ENCODE measurements around the gene PAK4.

The PAK4 gene

DNA sequence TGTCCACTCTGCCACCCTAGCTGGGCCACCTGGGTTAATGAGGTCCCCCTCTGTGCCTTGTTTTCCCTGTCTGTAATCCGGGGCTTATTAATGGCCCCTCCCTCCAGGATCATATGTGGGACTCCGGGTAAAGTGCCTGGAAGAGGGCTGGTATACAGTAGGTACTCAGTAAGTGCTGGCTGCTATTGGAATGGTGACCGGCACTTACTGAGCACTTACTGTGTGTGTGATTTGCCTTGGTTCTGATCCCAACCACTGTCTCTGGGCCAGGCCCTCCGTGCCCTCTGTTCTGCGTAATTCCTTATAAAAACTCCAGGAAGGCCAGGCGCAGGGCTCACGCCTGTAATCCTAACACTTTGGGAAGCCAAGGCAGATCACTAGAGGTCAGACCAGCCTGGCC, 40.3 kb downstream of the PAK4 start:
- DNase-seq (ENCODE audit: low spot score), result no peak

DNA sequence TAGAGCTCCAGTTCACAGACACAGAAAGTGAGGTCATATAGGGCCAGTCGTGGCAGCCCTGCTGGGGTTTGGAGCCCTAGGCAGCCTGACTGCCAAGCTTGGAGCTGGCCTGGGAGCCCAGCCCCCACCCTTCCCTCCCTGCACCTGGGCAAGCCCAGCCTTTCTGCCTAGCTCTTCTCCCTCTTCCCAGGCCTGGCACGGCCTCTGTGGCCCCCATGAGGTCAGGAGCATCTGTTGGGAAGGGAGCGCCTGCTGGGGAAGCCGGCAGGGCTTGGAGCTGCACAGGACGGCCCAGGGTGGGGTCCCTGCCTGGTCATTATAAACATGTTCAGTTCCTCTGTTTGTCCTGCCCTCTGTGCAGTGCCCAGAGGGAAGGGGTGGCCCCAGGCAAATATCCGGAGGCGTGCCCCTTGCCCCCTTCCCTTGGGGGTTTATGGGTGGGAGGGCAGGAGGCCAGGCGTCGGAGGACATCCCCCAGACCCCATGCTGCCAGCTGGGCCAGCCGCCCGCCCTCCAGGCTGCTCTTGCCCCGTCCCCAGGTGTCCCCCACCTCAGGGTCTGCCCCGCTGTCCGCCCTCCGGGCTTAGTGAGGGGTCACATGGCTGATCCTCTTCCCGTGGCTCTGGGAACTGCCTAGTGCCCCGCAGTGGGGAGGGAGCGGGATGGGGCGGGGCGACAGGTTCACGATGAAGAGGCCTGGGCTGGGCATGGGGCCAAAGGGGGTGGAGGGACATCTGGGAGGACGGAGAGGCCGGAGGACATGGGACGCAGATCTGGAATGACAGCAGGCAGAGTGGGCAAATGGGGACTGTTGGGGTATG, 41.2 kb downstream of the PAK4 start:
- DNase-seq (ENCODE audit: low spot score), result peak; percentile 35

DNA sequence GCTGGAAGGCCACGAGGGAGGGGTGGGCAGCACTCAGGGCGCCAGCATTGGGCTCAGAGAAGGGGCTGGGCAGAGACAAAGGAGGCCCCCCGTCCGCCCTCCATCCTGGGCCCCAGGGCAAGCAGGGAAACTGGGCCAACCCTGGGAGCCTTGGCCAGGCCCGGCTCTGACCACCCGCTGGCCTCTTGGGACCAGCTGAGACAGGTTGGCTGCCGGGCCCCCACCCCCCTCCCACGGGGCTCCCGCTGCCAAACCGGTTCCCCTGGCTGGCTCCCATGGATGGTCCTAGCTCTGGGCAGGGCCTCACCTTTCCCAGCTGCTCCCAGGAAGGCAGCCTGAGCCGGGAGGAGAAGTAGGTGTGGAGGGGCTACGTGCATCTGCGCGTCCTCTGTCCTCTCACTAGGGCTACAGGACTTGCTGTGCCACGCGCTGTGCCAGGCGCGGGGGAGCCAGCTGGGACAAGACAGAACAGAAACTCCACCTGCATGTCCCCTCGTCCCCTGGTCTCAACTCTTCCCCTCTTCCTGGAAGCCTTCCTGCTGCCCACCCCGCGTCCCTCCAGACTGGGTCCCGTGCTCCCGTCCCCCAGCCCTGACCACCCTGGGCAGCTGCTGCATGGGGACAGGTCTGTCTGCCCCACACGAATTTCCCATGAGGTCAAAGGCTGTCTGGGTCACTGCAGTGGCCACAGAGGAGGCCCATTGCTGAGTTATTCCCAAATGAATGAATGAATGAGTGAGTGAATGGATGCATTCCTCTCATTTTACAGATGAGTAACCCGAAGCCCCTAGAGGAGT, 42.1 kb downstream of the PAK4 start:
- DNase-seq (ENCODE audit: low spot score), result no peak

DNA sequence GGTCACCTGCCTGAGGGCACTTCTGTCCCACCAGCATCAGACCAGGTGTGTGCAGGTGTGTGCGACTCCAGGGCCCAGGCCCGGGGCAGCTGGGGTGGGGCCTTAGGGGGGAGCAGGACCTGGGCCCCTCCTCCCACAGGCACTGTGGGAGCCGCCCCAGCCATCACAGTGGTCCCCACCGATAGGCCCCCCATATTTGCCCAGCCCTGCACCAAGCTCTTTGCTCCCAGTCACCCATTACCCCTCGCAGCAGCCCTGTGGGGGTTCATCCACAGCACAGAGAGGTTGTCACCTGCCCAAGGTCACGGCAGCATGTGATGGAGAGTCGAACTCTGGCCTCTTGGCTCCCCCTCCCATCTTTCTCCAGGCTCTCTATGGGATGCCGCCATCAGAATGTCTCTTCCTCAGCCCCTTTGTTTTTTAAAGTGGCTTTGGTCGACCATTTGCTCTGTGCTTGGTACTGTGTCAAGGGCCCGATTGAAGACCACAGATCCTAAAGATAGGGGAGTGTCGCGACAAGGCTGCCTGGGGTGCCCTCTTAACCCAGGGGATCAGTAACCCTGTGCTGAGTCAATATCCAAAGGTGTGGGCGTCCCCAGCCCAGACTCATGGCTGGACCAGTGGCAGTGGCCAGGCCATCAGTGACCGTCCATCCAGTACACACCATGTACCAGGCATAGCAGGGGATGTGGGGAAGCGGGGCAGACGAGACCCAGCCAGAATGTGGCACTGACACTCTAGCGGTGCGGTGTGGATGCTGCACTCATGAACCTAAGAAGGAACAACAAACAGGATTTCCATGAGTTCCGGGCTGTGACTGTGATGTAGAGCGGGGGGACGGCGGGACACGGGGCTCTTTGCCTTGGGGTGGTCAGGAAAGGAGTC, 42.9 kb downstream of the PAK4 start:
- DNase-seq (ENCODE audit: low spot score), result no peak

DNA sequence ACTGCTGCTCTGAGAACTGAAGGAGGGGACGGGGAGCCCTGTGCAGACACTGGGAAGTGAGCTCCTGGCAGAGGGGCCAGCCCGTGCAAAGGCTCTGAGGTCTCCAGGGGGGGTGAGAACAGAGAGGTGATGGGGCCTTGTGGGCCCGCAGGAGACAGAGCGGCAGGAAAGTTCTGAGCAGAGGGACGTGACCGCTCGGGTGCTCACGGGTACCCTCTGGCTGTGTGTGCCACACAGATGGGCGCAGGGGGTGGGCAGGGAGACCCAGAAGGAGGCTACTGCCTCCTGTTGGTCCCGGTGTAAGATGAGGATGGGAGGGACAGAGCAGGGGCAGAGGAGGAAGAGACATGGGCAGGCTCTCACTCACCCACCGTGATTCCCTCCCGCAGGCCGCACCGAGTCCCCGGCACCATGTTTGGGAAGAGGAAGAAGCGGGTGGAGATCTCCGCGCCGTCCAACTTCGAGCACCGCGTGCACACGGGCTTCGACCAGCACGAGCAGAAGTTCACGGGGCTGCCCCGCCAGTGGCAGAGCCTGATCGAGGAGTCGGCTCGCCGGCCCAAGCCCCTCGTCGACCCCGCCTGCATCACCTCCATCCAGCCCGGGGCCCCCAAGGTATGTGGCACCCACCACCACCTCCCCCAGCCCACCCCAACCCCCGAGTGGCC, 43.7 kb downstream of the PAK4 start:
- no peak for DNase-seq (ENCODE audit: low spot score)

DNA sequence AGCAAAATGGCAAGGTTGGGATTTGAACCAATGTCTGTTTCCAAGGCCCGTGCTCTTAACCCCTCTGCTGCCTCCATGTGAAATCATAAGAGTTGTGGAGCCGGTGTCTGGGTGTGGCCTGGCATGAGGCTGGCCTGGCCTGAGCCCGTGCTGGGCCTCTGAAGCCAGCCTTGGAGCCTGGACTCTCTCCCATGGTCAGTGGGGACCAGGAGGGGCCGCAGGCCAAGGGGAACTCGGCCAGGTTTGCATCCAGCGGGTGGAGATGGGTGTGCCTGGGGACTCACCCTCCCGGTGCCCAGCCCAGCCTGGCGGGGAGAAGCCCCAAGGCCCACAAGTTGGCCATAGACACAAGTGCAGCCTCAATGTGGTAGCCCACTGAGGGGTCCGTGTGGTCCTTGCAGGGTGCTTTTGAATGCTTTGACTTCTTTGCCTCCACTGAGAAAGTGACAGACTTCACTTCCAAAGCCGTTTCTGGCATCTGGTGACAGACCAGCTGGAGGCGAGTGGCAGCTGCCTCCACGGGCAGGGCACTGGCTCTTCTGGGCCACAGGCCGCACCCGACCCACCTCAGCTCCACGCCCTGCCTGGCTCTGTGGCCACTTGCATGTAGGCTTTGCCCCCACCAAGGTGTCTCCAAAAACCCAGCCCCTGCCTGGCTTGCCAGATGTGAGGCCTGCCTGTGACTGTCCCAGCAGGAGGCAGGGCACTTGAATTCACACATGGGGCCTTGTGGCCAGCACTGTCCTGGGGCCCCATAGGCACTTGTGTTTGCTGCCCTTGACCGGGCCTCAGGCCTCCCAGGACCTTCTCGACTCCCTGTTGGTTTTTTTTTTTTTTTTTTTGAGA, 45.0 kb downstream of the PAK4 start:
- no peak for DNase-seq (ENCODE audit: low spot score)

DNA sequence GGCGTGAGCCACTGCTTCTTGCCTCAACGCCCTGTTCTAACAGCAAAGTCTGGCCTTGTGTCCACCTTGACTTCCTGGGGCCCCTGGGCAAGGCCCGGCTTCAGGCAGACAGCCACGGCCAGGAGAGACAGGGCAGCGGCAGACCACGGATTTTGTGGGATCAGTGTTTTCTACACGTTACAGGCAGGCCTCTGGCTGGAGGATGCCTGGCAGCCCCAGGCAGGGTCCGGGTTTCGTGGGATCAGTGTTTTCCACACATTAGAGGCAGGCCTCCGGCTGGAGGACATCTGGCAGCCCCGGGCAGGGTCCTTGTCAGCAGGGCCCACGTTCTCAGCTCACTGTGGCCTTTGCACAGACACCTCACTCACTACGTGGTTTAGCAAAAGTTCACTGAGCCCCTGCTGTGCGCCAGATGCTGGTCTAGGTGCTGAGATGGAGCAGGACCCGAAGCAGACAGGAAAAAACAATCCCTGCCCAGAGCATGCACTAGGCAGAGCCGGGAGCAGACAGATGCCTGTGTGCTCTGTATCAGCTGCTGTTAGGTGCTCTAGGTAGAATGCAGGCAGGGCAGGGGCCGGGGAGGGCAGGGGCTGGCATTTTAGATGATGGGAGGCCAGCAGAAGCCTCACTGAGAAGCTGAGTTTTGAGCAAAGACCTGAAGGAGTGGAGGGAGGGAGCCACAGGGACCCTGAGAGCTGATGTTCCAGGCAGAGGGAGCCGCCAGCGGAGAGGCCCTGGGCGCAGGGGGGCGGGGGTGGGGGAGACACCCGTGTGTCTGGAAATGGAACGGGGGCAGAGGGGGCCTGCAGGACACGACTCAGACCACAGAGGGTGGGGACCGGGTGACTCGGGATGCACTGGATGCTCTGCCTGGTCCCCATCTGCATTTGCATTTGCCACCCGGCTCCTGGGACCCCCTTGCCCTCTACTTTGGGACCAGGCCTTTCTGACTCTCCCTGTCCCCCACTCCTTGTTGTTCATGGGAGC, 46.2 kb downstream of the PAK4 start:
- no peak for DNase-seq (ENCODE audit: low spot score)

DNA sequence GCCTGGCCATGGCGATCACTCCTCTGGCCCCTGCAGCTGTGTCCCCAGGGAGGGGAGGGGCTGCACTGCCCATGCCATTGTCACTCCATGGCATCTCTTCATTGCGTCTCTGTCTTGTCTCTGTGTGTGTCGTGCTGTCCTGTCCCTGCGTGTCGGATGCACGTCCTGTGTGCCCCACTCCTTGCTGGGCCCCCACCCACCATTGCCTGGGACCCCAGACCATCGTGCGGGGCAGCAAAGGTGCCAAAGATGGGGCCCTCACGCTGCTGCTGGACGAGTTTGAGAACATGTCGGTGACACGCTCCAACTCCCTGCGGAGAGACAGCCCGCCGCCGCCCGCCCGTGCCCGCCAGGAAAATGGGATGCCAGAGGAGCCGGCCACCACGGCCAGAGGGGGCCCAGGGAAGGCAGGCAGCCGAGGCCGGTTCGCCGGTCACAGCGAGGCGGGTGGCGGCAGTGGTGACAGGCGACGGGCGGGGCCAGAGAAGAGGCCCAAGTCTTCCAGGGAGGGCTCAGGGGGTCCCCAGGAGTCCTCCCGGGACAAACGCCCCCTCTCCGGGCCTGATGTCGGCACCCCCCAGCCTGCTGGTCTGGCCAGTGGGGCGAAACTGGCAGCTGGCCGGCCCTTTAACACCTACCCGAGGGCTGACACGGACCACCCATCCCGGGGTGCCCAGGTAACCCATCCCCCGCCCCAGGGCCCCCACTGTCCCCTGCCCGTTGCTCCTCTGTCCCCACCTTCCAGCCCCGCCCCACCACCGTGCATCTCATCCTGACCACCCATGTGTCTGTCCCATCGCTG, 47.3 kb downstream of the PAK4 start:
- DNase-seq (ENCODE audit: low spot score), result no peak

DNA sequence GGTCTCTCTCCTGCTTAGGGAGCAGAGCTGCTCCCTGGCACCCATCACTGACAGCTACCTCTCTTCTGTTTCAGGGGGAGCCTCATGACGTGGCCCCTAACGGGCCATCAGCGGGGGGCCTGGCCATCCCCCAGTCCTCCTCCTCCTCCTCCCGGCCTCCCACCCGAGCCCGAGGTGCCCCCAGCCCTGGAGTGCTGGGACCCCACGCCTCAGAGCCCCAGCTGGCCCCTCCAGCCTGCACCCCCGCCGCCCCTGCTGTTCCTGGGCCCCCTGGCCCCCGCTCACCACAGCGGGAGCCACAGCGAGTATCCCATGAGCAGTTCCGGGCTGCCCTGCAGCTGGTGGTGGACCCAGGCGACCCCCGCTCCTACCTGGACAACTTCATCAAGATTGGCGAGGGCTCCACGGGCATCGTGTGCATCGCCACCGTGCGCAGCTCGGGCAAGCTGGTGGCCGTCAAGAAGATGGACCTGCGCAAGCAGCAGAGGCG, 48.0 kb downstream of the PAK4 start:
- DNase-seq (ENCODE audit: low spot score), result no peak

DNA sequence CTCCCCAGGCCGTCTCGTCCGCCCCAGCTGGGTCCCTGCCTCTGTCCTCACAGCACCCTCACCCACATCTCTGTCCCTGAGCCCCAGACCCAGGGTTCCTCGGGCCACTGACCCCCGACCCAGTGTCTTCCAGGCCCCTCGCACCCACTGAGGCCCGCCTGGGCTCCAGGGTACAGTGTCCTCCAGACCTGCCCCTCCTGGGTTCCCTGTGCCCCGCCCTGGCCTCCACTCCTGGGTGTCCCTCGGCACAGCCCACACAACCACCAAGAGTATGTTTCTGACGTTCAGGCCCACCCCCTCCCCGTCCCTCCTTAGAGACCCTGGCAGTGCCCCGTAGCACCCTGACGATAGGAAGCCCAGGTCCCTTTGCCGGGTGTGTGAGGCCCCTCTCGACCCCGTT, 48.6 kb downstream of the PAK4 start:
- no peak for DNase-seq (ENCODE audit: low spot score)

DNA sequence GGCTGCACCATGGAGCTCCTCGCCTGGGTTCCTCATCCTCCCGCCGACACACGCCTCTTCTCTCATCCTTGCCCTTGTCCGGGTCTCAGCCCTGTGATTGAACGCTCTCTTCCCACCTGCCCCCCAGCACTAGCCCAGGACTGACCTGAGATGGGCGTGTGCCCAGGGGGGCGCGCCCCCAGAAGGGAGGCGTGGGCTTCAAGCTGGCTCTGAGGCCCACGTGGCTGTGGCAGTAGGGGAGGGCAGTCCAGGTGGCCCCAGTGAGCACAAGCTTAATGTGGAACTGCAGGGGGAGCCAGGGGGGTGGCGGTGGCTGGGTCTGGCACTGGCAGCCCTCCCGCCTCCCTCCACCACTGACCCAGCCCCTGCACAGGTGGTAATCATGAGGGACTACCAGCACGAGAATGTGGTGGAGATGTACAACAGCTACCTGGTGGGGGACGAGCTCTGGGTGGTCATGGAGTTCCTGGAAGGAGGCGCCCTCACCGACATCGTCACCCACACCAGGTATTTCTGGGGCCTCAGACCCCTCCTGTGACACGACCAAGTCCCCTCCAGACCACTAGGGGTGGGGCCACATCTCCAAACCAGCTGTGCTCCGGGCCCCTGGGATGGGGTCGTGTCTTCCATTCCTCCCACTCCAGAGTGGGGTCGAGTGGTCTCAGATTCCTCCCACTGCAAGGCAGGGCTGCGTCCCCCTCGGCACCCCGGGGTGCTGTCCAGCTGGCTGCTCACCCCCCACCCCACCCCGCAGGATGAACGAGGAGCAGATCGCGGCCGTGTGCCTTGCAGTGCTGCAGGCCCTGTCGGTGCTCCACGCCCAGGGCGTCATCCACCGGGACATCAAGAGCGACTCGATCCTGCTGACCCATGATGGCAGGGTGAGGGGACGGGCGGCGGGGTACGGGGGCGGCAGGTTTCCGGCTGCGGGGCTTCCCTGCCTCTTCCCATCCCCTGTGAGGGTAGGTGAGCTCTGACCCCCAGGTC, 49.3 kb downstream of the PAK4 start:
- DNase-seq (ENCODE audit: low spot score), result no peak

DNA sequence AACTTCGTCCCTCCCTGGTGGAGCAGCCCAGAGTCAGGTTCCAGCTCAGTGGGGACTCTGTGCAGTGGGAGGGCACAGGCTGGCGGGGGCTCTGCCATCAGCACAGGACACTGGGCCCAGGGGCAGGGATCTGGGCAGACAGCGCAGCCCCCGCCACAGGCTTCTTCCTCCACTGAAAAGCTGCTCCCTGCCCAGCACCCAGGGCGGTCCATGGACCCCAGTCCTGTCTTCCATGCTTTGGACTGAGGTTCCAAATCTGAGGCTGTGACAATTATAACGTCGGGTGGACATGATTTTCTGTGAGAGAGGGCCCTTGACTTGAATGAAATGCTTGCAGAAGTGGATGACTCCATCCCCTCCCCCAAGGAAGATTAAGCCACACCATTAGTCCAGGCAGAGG, 50.0 kb downstream of the PAK4 start:
- DNase-seq (ENCODE audit: low spot score), result no peak

DNA sequence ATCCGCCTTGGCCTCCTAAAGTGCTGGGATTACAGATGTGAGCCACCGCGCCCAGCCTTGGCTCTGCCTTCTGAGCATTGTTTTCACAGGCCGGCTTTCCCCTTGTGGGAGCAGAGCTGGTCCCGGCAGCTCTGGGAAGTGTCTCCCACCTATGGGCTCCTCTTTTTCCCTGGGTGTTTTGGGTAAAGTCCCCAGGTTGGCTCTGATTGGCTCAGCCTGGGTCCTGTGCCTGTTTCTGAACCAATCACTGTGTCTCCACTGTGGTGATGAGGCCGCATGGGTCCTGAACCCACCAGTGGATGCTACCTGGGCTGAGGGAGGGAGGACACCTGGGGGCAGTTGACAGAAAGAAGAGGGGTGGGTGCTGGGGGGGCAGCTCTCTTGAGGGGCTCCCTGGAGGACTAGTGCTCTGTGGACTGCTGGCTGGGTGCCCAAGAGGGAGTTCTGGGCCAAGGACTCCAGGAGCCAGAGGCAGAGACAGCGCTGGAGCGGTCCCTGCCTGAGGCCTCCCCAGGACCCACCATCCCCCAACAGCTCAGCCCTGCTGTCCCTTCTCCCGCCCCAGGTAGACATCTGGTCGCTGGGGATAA, 51.6 kb downstream of the PAK4 start:
- no peak for DNase-seq (ENCODE audit: low spot score)

DNA sequence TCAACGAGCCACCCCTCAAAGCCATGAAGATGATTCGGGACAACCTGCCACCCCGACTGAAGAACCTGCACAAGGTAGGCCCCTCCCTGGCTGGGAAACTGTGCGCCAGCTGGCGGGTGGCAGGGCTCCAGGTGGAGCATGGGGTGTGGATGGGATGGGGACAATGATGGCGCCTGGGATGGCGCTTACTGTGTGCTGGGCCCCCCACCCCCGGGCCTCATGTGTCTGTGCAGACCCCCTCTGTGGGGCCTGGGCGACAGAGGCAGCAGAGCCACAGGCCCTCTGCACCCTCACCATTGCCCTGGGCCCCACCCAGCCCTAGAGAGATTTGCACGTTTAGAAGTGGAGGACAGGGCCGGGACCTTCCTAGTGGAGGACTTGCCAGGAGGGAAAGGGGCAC, 52.1 kb downstream of the PAK4 start:
- DNase-seq (ENCODE audit: low spot score), result no peak

DNA sequence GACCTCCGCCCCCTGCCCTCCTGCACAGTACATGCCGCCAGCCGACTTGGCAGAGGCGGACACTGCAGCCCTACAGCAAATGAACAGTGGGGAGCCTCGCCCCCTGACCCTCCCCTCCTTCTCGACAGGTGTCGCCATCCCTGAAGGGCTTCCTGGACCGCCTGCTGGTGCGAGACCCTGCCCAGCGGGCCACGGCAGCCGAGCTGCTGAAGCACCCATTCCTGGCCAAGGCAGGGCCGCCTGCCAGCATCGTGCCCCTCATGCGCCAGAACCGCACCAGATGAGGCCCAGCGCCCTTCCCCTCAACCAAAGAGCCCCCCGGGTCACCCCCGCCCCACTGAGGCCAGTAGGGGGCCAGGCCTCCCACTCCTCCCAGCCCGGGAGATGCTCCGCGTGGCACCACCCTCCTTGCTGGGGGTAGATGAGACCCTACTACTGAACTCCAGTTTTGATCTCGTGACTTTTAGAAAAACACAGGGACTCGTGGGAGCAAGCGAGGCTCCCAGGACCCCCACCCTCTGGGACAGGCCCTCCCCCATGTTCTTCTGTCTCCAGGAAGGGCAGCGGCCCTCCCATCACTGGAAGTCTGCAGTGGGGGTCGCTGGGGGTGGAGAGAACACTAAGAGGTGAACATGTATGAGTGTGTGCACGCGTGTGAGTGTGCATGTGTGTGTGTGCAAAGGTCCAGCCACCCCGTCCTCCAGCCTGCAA, 52.9 kb downstream of the PAK4 start:
- DNase-seq (ENCODE audit: low spot score), result no peak

DNA sequence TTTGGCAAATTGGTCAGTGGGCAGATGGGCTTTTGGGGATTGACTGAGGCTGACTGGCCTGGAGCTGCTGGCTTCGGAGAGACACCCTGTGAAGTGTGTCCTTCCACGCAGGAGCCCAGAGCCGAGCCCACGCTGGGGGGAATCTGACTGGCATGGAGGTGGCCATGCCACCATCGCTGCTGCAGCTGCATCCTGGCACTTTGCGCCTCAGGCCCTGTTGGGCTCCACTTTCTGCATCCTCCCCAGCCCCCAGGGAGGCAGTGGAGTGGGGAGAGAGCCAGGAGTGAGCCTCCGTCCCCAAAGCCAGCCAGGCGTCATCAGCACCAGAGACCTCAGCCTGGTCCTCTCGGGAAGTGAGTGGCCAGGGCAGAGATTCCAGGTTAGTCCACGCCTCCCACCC, 54.2 kb downstream of the PAK4 start:
- no peak for DNase-seq (ENCODE audit: low spot score)

Measured in kidney tubule cell (primary cell).